PFSK-1 (cell line): ENCODE data around the gene ATP8A1.

Experiments used
- FOXP2 ChIP-seq: optimal IDR thresholded peaks from 2 replicates; pipeline ENCODE3; 2011; ENCODE audit warnings: borderline replicate concordance, control low read depth, inconsistent platforms; ENCODE audit not compliant: insufficient read depth; ENCODE audit errors: extremely low read length, extremely low read depth
- POLR2AphosphoS5 ChIP-seq: IDR thresholded peaks from 2 replicates; pipeline ENCODE4 v1.6.1; 2012; ENCODE audit warnings: low read depth, mild to moderate bottlenecking, control low read depth, low read length, moderate library complexity
- SIN3A ChIP-seq: IDR thresholded peaks from 2 replicates; pipeline ENCODE4 v1.6.1; 2012; ENCODE audit warnings: mild to moderate bottlenecking, low read length, moderate library complexity, borderline replicate concordance; ENCODE audit not compliant: insufficient read depth
- TAF1 ChIP-seq: IDR thresholded peaks from 2 replicates; pipeline ENCODE4 v1.6.1; 2012; ENCODE audit warnings: low read length, control low read depth, borderline replicate concordance; ENCODE audit not compliant: insufficient read depth
- TF ChIP-seq, protein P1 (sequence below), 2 experiments: IDR thresholded peaks; 2 replicates each; pipeline versions ENCODE4 v1.6.1 to v1.8.0; 2011 to 2012; ENCODE audit warnings: low read depth in 2 of 2, low read length in 2 of 2, control low read depth in 1 of 2, inconsistent platforms in 1 of 2, mild to moderate bottlenecking in 1 of 2, moderate library complexity in 1 of 2; ENCODE audit not compliant: insufficient read depth in 1 of 2

DNA sequence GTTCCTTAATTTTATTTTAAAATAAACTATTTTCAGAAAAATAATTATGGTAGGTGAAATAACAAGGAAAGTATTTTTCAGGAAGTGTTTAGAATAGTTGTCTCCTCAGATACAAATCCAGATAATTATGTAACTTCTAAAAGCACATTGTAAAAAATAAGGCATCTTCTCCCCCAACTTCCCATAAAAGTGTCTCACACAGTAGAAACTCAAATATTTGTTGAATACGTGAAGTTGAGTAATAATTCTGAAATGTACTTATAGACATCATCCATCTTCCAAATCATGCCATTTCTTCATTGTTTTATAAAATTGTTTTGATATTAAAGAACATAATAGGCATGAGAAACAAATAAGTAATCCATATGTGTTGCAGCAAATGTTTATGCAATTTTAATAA is 241.6 kb downstream of the ATP8A1 start:
- TF ChIP-seq SIN3A = no peak
- no peak for TF ChIP-seq TAF1
- TF ChIP-seq POLR2AphosphoS5 = no peak
- TF ChIP-seq, protein P1, sequence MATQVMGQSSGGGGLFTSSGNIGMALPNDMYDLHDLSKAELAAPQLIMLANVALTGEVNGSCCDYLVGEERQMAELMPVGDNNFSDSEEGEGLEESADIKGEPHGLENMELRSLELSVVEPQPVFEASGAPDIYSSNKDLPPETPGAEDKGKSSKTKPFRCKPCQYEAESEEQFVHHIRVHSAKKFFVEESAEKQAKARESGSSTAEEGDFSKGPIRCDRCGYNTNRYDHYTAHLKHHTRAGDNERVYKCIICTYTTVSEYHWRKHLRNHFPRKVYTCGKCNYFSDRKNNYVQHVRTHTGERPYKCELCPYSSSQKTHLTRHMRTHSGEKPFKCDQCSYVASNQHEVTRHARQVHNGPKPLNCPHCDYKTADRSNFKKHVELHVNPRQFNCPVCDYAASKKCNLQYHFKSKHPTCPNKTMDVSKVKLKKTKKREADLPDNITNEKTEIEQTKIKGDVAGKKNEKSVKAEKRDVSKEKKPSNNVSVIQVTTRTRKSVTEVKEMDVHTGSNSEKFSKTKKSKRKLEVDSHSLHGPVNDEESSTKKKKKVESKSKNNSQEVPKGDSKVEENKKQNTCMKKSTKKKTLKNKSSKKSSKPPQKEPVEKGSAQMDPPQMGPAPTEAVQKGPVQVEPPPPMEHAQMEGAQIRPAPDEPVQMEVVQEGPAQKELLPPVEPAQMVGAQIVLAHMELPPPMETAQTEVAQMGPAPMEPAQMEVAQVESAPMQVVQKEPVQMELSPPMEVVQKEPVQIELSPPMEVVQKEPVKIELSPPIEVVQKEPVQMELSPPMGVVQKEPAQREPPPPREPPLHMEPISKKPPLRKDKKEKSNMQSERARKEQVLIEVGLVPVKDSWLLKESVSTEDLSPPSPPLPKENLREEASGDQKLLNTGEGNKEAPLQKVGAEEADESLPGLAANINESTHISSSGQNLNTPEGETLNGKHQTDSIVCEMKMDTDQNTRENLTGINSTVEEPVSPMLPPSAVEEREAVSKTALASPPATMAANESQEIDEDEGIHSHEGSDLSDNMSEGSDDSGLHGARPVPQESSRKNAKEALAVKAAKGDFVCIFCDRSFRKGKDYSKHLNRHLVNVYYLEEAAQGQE (IDR thresholded peaks at IDR 0.05; ENCODE audit: insufficient read depth in 1 of 2, low read depth in 2 of 2, low read length in 2 of 2) = no peak
- TF ChIP-seq FOXP2 = no peak
